ENCODE data around the gene ENPP1. TPM values are rescaled to one million over a fixed set of nuclear protein-coding genes. Genes with fewer than 3 reads are reported as not detected.

ENPP1 gene
- total and polyA plus RNA-seq, 2 of the 4 experiments (the other 2 are of a cell fraction), result 10.9 to 38.9 TPM

DNA sequence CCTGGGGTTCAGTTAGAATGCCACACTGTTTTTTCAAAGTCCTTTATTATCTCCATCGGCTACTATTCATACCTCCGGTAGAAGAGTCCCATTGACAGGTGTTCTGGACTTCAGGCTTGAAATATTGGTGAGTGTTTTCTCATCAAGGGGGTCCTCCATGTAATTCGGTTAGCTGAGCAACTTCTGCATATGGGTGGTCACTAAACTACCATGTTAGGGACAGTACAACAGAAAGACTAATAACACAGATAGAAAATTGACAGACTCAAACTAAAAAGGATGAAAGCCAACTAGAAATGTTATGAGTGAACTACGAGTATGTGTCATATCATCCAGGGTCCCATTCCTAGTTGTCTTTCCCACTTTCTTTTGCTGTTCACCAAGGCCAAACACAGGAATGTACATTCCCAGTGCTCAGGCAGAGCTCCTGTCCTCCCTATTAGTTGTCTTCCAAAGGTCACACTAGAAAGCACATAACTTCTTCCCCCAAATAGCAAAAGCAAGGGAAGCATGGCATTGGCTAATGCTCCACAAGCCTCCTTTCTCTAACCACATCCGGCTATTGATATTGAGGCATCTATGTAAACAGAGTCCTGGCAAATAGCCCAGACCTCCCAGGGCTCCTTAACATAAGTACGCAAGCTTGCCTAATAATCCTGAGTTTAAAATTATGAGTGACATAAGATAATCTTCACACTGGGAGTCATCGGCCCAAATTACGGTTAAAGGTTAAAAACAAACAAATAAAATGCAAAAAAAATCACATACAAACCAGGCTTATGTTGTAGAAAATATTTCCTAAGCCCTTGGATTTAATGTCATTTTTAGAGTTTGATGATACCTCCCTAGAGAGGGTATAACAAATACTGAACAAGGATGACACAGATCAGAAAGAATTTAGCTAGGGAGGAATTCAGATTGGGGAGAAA is 130.1 kb downstream of the ENPP1 start:
- in situ Hi-C loops (cut with MboI; ENCODE audit: low sequenced_read_pairs) (no loop called here), dilution Hi-C loops (cut with HindIII; ENCODE audit: low sequenced_read_pairs, unreplicated experiment) (no loop called here), intact Hi-C loops (cut with micrococcal nuclease) (no loop called here)
- no peaks in the 10 kb centered on the region for H3K27me3 ChIP-seq (ENCODE audit: control insufficient read depth, insufficient read depth, low read length)
- H3K36me3 ChIP-seq (ENCODE audit: control insufficient read depth, insufficient read depth, low read length), result no peaks in the 10 kb centered on the region
- no peak overlapping the region for H3K9ac ChIP-seq (ENCODE audit: low read depth, low read length)
- peak overlapping the region; percentile 10; the same call in 1 of the 2 replicates for H3K23ac ChIP-seq (ENCODE audit: low read depth, low read length)
- H2BK15ac ChIP-seq (ENCODE audit: low read depth, low read length), result peak overlapping the region; percentile 75; the same call in 1 of the 3 replicates
- H3K4me1 ChIP-seq (ENCODE audit: control insufficient read depth, insufficient read depth, low read length), result peaks cover 8% of the 10 kb centered on the region
- no peak for TF ChIP-seq MAZ (IDR thresholded peaks at IDR 0.05; ENCODE audit: borderline replicate concordance, low read depth, low read length)
- peak; percentile 55 for TF ChIP-seq CEBPB (IDR thresholded peaks at IDR 0.05; ENCODE audit: low read depth, low read length)
- H2BK120ac ChIP-seq (ENCODE audit: low read depth, low read length), result peak overlapping the region; percentile 38
- H3K9me1 ChIP-seq (ENCODE audit: insufficient read depth, low read length), result peaks cover 6% of the 10 kb centered on the region; the same call in 1 of the 2 replicates
- ChIA-PET POLR2A (ENCODE audit: unreplicated experiment) (interaction anchor here (1.0 to 1.5 kb wide), 2 partner anchors 10 to 13 kb away, joined by 3 to 7 read pairs; no protein-coding TSS in a partner anchor), CTCF (interaction anchor here (1.1 kb wide), 1 partner anchor 14 kb away, joined by 4 read pairs; no protein-coding TSS in a partner anchor)
- H2AFZ ChIP-seq (replicated peaks; ENCODE audit: low read length, poor library complexity), result peak overlapping the region; percentile 70
- H3K18ac ChIP-seq (ENCODE audit: low read depth, low read length), result peak overlapping the region; percentile 8; the same call in 1 of the 2 replicates
- H3K79me1 ChIP-seq (ENCODE audit: low read depth in 1 of 2, low read length in 2 of 2), result peaks cover 0 to 5% of the 10 kb centered on the region in 2 experiments; a peak in 1 of 4 replicates
- H3K4me3 ChIP-seq (ENCODE audit: insufficient read depth, low read depth, low read length), result no peak overlapping the region
- peak overlapping the region; percentile 30 for H2BK5ac ChIP-seq (ENCODE audit: low read depth, low read length, poor library complexity, severe bottlenecking)
- no peak overlapping the region for H2AK9ac ChIP-seq (replicated peaks; ENCODE audit: low read depth, low read length, poor library complexity)
- DNase-seq (peak; percentile 88), ATAC-seq (ENCODE audit: low read depth) (peak; percentile 80)
- no peak overlapping the region for H4K91ac ChIP-seq (ENCODE audit: insufficient read depth, low read depth, low read length)
- no TSS peak for BruUV-seq (replicated peaks)
- peak overlapping the region; percentile 37; the same call in 1 of the 2 replicates for H2AK5ac ChIP-seq (ENCODE audit: low read depth, low read length)
- H2BK20ac ChIP-seq (ENCODE audit: low read depth, low read length), result peak overlapping the region; percentile 16; the same call in 1 of the 2 replicates
- peak overlapping the region; percentile 4 for H3K14ac ChIP-seq (replicated peaks; ENCODE audit: low read depth, low read length)
- H4K20me1 ChIP-seq (ENCODE audit: insufficient read depth, low read length), result no peaks in the 10 kb centered on the region
- H3K4me2 ChIP-seq (ENCODE audit: low read depth, low read length), result peak overlapping the region; percentile 13; the same call in 1 of the 2 replicates
- no peak overlapping the region for H4K5ac ChIP-seq (ENCODE audit: low read depth, low read length)
- peak overlapping the region; percentile 19; the same call in 1 of the 2 replicates for H3K4ac ChIP-seq (ENCODE audit: low read depth, low read length)
- H3K27ac ChIP-seq (ENCODE audit: insufficient read depth, low read length), result peak overlapping the region; percentile 38
- no peaks in the 10 kb centered on the region for H3K9me3 ChIP-seq (ENCODE audit: control insufficient read depth, insufficient read depth, low read length)
- WGBS, 2 experiments (ENCODE audit: extremely low coverage in 2 of 2, insufficient read length in 1 of 2), result no CpG with 5 or more reads among the region's 8 CpGs
- peak overlapping the region in 1 of 2 experiments; percentile 6; a peak in 2 of 4 replicates for H4K8ac ChIP-seq (ENCODE audit: low read depth in 2 of 2, low read length in 2 of 2)
- no peak overlapping the region; the same call in none of the 2 replicates for H3K56ac ChIP-seq (ENCODE audit: extremely low read depth, insufficient read depth, low read length)

Small RNA genes lying within 50 kb of the gene (microRNA-seq; reads per million reads assigned to microRNA genes)
- gene MIR548H5 (ENCODE audit: insufficient read depth in 1 of 2, insufficient read length in 1 of 2, unreplicated experiment in 1 of 2) (0 reads per million in 2 experiments), gene SELENOKP2 (ENCODE audit: insufficient read depth, insufficient read length) (not detected)

Small RNA genes lying within 50 kb of the gene (small RNA-seq; reads per million reads assigned to genes)
- 0 reads per million in 5 experiments for gene MIR548H5
- 0 reads per million in 5 experiments for gene SELENOKP2

Other genes with a start within 250 kb of the ENPP1 start
- gene ARG1, start 234.8 kb upstream of the ENPP1 start, total RNA-seq (2012; rRNA removed), result not detected in 2 replicates
- gene ARG1, start 234.8 kb upstream of the ENPP1 start, polyA plus RNA-seq (2012; rRNA removed), result not detected in 2 replicates
- 38.3 and 40.7 TPM in 2 replicates for gene MED23, start 179.8 kb upstream of the ENPP1 start, total RNA-seq (2012; rRNA removed)
- gene MED23, start 179.8 kb upstream of the ENPP1 start, polyA plus RNA-seq (2012; rRNA removed), result 13.0 and 16.0 TPM in 2 replicates
- gene ENPP3, start 170.7 kb upstream of the ENPP1 start, total RNA-seq (2012; rRNA removed), result under 0.01 TPM in 1 of 2 replicates, not detected in the other
- 0.05 TPM in 1 of 2 replicates, not detected in the other for gene ENPP3, start 170.7 kb upstream of the ENPP1 start, polyA plus RNA-seq (2012; rRNA removed)
- gene OR2A4, start 106.6 kb upstream of the ENPP1 start, total RNA-seq (2012; rRNA removed), result not detected in 2 replicates
- gene OR2A4, start 106.6 kb upstream of the ENPP1 start, polyA plus RNA-seq (2012; rRNA removed), result not detected in 2 replicates
- not detected in 2 replicates for gene CTAGE9, start 97.0 kb upstream of the ENPP1 start, total RNA-seq (2012; rRNA removed)
- not detected in 2 replicates for gene CTAGE9, start 97.0 kb upstream of the ENPP1 start, polyA plus RNA-seq (2012; rRNA removed)
- gene CCN2, start 143.4 kb downstream of the ENPP1 start, total RNA-seq (2012; rRNA removed), result 148 and 211 TPM in 2 replicates
- 1,205 and 1,345 TPM in 2 replicates for gene CCN2, start 143.4 kb downstream of the ENPP1 start, polyA plus RNA-seq (2012; rRNA removed)

Data from IMR-90 (cell line).